Stimulated activated CD4-positive, alpha-beta T cell treated with anti-CD3 and anti-CD28 coated beads, Interleukin-4, amount 100 ng/mL, for 4 hours (primary cell): ENCODE results near the gene ZNF224.

ENCODE experiments used
- DNase-seq, 2 experiments: peaks; one replicate each; pipeline ENCODE4 v3.0.0-alpha.2; 2020

Gene ZNF224

DNA sequence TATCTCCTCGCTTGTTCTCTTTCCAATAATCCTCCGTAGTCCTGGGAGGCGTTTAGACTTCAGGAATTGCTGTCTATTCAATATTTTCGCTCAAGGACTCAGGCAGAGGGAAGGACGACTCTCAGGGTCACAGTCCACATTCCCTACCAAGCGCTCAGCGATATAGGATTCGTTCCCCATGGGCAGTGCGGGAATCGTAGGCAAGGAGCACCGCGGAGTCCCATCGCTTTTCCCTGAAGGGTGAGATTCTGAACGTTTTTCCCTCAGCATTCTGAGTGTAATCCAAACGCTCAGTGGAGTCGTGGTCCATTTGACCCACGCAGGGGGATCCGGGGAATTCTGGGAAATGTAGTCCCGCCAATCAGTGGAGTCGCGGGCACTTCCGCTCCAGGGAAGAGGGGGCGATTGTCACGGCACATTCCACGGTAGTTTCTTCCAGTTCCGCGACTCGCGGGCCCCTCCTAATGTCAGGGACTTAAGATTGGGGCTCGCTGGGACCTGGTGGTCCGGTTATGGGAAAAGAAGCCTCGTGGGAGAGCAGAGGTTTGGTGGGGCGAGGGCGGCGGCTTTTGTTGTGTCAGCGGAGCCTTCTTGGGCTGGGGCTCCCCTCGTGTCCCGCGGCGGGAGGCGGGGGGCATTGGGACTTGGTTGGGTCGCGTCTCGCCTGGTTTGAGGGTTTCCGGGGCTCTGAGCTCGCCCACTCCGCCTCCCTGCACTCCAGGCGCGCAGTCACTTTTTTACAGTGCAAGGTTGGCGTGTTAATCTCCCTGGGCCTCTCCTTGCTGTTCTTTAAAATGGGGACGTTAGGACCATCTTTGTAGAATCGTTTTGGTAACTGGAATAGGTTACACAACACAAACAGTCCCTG lies 47.3 kb downstream of the ZNF224 start, which contains the start of gene ZNF234:
Gene ZNF234, plus strand, starts transcription at position 364 of the 868 bp plus-strand sequence. CDS start 3,079 bp downstream, outside the sequence.
- DNase-seq = peak; percentile 59 to 79

DNA sequence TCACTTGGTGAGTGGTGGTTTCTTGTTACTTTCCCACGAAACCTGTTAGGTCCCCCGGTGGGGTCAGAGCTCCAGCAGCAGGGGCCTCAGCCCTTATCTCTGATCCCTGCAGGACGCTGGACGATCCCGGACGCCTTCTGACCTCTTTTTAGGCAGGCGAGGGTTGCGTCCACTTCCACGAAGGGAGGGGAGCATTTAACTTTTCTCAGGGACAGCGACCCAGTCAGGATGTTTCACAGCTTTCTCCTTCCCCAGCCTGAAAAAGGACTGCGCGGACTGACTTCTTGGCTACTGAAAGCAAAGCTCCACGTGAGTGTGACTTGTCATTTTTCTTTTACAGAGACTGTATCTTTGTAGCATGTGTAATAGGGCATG lies 47.9 kb downstream of the ZNF224 start:
- no peak for DNase-seq

DNA sequence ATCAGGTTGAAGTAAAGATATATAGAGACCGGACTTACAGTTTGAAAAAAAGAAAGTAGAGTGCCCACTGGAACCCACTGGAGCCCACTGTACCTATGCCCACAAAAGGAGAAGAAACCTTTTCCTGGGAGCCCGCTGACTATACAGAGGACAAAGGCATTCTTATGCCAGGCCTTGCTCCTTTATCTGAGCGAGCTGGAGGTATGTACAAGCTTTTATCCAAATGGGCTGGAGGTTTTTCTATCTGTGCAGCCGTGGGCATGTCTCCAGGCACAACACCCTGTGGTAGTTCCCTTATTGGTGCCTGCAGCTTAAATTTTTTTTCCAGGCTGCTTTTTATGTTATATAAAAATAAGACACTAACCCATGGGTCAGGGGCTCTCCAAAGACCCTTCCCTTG lies 55.6 kb downstream of the ZNF224 start:
- DNase-seq = no peak

GRCh38 chr19:44151491-44151890 lies 57.3 kb downstream of the ZNF224 start:
- DNase-seq = no peak

DNA sequence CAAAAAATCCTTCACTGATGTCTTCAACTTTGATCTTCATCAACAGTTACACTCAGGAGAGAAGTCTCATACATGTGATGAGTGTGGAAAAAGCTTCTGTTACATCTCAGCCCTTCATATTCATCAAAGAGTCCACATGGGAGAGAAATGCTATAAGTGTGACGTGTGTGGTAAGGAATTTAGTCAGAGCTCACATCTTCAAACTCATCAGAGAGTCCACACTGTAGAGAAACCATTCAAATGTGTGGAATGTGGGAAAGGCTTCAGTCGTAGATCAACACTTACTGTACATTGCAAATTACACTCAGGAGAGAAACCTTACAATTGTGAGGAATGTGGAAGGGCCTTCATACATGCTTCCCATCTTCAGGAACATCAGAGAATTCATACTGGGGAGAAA lies 62.3 kb downstream of the ZNF224 start:
- DNase-seq = no peak
